Measurements from ENCODE around the gene RGS7BP.
"Not testable (repeated sequence)": the region's sequence is repeated elsewhere in the genome, so short reads cannot be mapped to it uniquely, and the experiment has no call there.

RGS7BP gene

GRCh38 chr5:64534033-64534432 is 28.2 kb downstream of the RGS7BP start:
- DNase-seq (ENCODE audit: low read depth, low spot score) = no peak
- no peaks in the 10 kb centered on the region for H3K27me3 ChIP-seq (ENCODE audit: control insufficient read depth, insufficient read depth, low read length)
- H3K4me1 ChIP-seq (ENCODE audit: control insufficient read depth, insufficient read depth, low read length) = peaks cover 1% of the 10 kb centered on the region; the same call in 1 of the 2 replicates
- no peaks in the 10 kb centered on the region for H3K36me3 ChIP-seq (ENCODE audit: control insufficient read depth, insufficient read depth, low read length)
- H3K27ac ChIP-seq (ENCODE audit: low read length) = no peak overlapping the region
- H3K4me3 ChIP-seq (ENCODE audit: low read length) = no peak overlapping the region
- H3K9me3 ChIP-seq (ENCODE audit: control insufficient read depth, insufficient read depth, low read length) = no peaks in the 10 kb centered on the region
- WGBS (ENCODE audit: insufficient coverage, insufficient read length) = no CpG with 5 or more reads among the region's 3 CpGs

DNA sequence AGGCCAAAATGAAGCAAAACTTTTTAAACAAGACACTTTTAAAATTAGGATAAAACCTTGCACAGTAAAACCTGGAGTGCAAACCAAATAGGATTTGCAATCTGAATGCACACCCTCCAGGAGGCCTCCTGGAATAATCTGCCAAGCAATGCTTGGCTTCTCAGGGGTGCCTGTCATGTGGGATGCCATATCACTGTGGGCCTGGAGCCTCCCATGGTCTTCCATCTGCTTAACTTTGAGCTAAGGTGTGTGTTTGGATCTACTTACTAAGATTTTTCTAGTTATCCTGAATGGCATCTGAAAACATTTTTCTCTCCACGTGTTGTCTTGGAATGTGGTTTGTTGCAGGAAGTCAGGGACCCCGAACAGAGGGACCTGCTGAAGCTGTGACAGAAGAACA is 52.1 kb downstream of the RGS7BP start:
- no peak for DNase-seq (ENCODE audit: low read depth, low spot score)

DNA sequence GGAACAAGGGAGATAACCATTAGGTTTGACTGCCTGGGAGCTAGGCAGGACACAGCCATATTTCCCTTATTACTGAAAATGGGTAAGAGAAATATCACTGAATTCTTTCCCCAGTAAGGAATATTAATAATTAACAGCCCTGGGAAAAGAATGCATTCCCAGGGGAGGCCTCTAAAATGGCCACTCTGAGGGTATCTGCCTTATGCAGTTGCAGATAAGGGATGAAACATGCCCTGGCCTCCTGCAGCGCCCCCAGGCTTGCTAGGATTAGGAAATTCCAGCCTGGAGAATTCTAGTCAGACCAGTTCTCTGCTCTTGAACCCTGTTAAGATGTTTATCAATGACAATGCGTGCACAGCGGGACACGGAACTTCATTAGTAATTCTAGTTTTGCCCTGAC is 52.8 kb downstream of the RGS7BP start:
- H3K4me3 ChIP-seq (ENCODE audit: low read length); H3K9me3 ChIP-seq (ENCODE audit: control insufficient read depth, insufficient read depth, low read length); H3K27ac ChIP-seq (ENCODE audit: low read length); H3K4me1 ChIP-seq (ENCODE audit: control insufficient read depth, insufficient read depth, low read length); DNase-seq (ENCODE audit: low read depth, low spot score); H3K36me3 ChIP-seq (ENCODE audit: control insufficient read depth, insufficient read depth, low read length); H3K27me3 ChIP-seq (ENCODE audit: control insufficient read depth, insufficient read depth, low read length): not testable (repeated sequence)
- no CpG with 5 or more reads among the region's 4 CpGs for WGBS (ENCODE audit: insufficient coverage, insufficient read length)

More for the DNA sequence above, 52.1 kb downstream of the RGS7BP start:
- no CpG with 5 or more reads among the region's 2 CpGs for WGBS (ENCODE audit: insufficient coverage, insufficient read length)
- Histone ChIP-seq H3K9me3 (ENCODE audit: control insufficient read depth, insufficient read depth, low read length) (no peaks in the 10 kb centered on the region; the same call in 1 of the 2 replicates), H3K4me1 (ENCODE audit: control insufficient read depth, insufficient read depth, low read length) (no peaks in the 10 kb centered on the region), H3K4me3 (ENCODE audit: low read length) (no peak overlapping the region), H3K27ac (ENCODE audit: low read length) (no peak overlapping the region), H3K27me3 (ENCODE audit: control insufficient read depth, insufficient read depth, low read length) (no peaks in the 10 kb centered on the region), H3K36me3 (ENCODE audit: control insufficient read depth, insufficient read depth, low read length) (no peaks in the 10 kb centered on the region)

DNA sequence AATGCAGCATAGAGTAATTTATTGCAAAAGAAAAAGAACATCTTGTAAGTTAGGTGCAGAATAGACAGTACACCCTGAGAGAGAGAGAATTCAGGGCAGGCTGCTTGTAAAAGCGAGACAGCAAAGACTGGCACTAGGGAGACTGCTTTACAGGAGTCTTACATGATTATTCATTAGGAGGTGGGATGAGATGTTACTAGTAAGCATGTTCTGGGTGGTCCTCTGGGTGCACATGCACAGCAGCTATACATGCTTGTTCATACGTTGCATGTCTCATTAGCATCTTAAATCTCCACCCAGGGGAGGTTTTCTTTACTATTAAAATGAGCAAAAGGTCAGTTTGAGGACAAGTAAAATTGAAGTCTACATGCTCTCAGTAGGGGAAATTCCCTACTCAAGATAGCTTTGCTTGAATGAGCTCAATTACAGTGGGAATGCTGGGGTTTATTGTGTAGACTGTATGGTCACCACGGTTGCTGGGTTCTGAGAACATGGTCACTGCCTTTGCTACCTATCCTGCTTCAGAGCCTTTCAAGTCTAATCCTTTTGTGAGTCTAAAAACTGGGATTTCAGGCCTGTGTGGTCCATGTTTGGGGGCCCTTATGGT is 60.6 kb downstream of the RGS7BP start:
- H3K4me3 ChIP-seq (ENCODE audit: low read length) = no peak overlapping the region
- DNase-seq (ENCODE audit: low read depth, low spot score) = no peak
- H3K27me3 ChIP-seq (ENCODE audit: control insufficient read depth, insufficient read depth, low read length) = no peaks in the 10 kb centered on the region
- no peaks in the 10 kb centered on the region for H3K4me1 ChIP-seq (ENCODE audit: control insufficient read depth, insufficient read depth, low read length)
- H3K36me3 ChIP-seq (ENCODE audit: control insufficient read depth, insufficient read depth, low read length) = no peaks in the 10 kb centered on the region
- H3K9me3 ChIP-seq (ENCODE audit: control insufficient read depth, insufficient read depth, low read length) = no peaks in the 10 kb centered on the region
- no peak overlapping the region for H3K27ac ChIP-seq (ENCODE audit: low read length)
- no CpG with 5 or more reads among the region's 3 CpGs for WGBS (ENCODE audit: insufficient coverage, insufficient read length)

- H3K4me1 ChIP-seq (ENCODE audit: control insufficient read depth, insufficient read depth, low read length) = no peaks in the 10 kb centered on the region
- H3K27ac ChIP-seq (ENCODE audit: low read length) = no peak overlapping the region
- H3K36me3 ChIP-seq (ENCODE audit: control insufficient read depth, insufficient read depth, low read length) = no peaks in the 10 kb centered on the region
- no CpG with 5 or more reads among the region's 1 CpG for WGBS (ENCODE audit: insufficient coverage, insufficient read length)
- H3K4me3 ChIP-seq (ENCODE audit: low read length) = no peak overlapping the region
- H3K27me3 ChIP-seq (ENCODE audit: control insufficient read depth, insufficient read depth, low read length) = no peaks in the 10 kb centered on the region
- no peaks in the 10 kb centered on the region for H3K9me3 ChIP-seq (ENCODE audit: control insufficient read depth, insufficient read depth, low read length)
- no peak for DNase-seq (ENCODE audit: low read depth, low spot score)
These were observed 64.0 kb downstream of the RGS7BP start for GRCh38 chr5:64569858-64570257.

DNA sequence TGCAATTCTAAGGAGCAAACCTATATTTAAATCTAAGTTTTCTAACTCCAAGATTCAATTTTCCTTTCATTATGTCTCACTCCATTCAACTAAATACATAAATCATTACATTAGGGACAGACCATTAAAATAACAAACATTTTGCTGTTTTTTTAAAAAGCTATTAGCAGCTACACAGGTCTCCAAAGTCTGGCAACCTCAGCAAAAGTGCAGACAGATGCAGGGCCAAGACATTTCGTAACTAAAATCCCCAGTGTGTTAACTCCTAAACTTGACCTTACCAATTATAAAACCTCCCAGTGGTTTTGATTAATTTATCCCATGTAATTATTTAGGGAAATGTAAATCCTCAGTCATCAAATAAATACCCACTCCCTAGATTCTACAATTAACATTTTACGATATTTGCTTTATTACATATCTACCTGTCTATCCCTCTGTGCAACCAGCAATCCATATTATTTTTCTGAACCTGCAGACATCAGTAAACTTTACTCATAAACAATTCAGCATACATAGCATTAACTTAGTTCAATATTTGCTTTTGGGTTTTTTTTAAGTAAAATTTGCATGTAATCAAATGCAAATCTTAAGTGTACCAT is 64.7 kb downstream of the RGS7BP start:
- H3K27ac ChIP-seq (ENCODE audit: low read length) = no peak overlapping the region
- H3K27me3 ChIP-seq (ENCODE audit: control insufficient read depth, insufficient read depth, low read length) = no peaks in the 10 kb centered on the region
- H3K4me1 ChIP-seq (ENCODE audit: control insufficient read depth, insufficient read depth, low read length) = no peaks in the 10 kb centered on the region
- no peak for DNase-seq (ENCODE audit: low read depth, low spot score)
- no peak overlapping the region for H3K4me3 ChIP-seq (ENCODE audit: low read length)
- H3K36me3 ChIP-seq (ENCODE audit: control insufficient read depth, insufficient read depth, low read length) = no peaks in the 10 kb centered on the region
- no CpG with 5 or more reads among the region's 2 CpGs for WGBS (ENCODE audit: insufficient coverage, insufficient read length)
- no peaks in the 10 kb centered on the region for H3K9me3 ChIP-seq (ENCODE audit: control insufficient read depth, insufficient read depth, low read length)

GRCh38 chr5:64575561-64575960 is 69.7 kb downstream of the RGS7BP start:
- no peak overlapping the region for H3K27ac ChIP-seq (ENCODE audit: low read length)
- no peaks in the 10 kb centered on the region for H3K9me3 ChIP-seq (ENCODE audit: control insufficient read depth, insufficient read depth, low read length)
- no peaks in the 10 kb centered on the region for H3K27me3 ChIP-seq (ENCODE audit: control insufficient read depth, insufficient read depth, low read length)
- no peaks in the 10 kb centered on the region for H3K36me3 ChIP-seq (ENCODE audit: control insufficient read depth, insufficient read depth, low read length)
- no peak for DNase-seq (ENCODE audit: low read depth, low spot score)
- H3K4me1 ChIP-seq (ENCODE audit: control insufficient read depth, insufficient read depth, low read length) = no peaks in the 10 kb centered on the region
- WGBS (ENCODE audit: insufficient coverage, insufficient read length) = no CpG with 5 or more reads among the region's 5 CpGs
- no peak overlapping the region for H3K4me3 ChIP-seq (ENCODE audit: low read length)

DNA sequence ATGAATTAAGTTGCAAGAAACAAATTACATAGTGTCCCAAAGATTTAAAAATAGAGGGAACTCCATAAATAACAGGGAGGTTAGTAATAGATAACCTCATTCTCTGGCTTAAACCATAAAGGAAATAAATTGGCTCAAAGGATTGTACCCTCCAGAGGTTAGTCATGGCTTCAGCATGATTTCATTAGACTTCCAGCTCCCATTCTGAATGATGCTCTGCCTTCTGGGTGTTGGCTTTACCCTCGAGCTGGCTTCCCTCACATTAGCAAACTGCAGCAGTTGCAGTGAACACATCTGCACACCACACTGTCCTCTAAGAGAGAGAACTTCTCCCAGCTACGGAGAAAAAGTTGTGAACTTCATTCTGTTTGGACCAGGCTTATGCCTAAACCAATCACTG is 70.4 kb downstream of the RGS7BP start:
- H3K27me3 ChIP-seq (ENCODE audit: control insufficient read depth, insufficient read depth, low read length) = no peaks in the 10 kb centered on the region
- no peak for DNase-seq (ENCODE audit: low read depth, low spot score)
- H3K36me3 ChIP-seq (ENCODE audit: control insufficient read depth, insufficient read depth, low read length) = no peaks in the 10 kb centered on the region
- H3K9me3 ChIP-seq (ENCODE audit: control insufficient read depth, insufficient read depth, low read length) = no peaks in the 10 kb centered on the region
- no peaks in the 10 kb centered on the region for H3K4me1 ChIP-seq (ENCODE audit: control insufficient read depth, insufficient read depth, low read length)
- no peak overlapping the region for H3K4me3 ChIP-seq (ENCODE audit: low read length)
- WGBS (ENCODE audit: insufficient coverage, insufficient read length) = no CpG with 5 or more reads among the region's 2 CpGs
- no peak overlapping the region for H3K27ac ChIP-seq (ENCODE audit: low read length)

DNA sequence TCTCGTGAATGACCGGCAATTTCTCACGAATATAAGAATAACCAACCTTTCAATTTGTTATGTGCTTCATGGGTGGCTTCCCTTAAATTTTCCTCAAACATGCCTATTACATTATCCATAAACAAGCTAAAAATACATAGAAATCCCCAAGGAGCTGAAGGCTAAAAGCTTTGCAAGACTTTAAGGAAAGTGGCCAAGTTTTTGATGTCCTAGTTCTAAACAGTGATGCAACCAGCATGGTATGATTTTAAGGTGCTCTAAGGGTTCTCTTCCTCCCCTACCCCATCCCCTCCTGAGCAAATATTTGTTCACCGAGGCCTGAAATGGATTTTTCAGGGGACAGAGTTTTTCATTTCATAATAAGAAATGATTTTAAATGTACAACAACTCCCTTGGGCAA is 79.8 kb downstream of the RGS7BP start:
- no peaks in the 10 kb centered on the region for H3K36me3 ChIP-seq (ENCODE audit: control insufficient read depth, insufficient read depth, low read length)
- no peaks in the 10 kb centered on the region for H3K4me1 ChIP-seq (ENCODE audit: control insufficient read depth, insufficient read depth, low read length)
- H3K27me3 ChIP-seq (ENCODE audit: control insufficient read depth, insufficient read depth, low read length) = no peaks in the 10 kb centered on the region
- no peak for DNase-seq (ENCODE audit: low read depth, low spot score)
- H3K9me3 ChIP-seq (ENCODE audit: control insufficient read depth, insufficient read depth, low read length) = no peaks in the 10 kb centered on the region
- no peak overlapping the region for H3K27ac ChIP-seq (ENCODE audit: low read length)
- no peak overlapping the region for H3K4me3 ChIP-seq (ENCODE audit: low read length)
- no CpG with 5 or more reads among the region's 4 CpGs for WGBS (ENCODE audit: insufficient coverage, insufficient read length)

- no peaks in the 10 kb centered on the region for H3K4me1 ChIP-seq (ENCODE audit: control insufficient read depth, insufficient read depth, low read length)
- H3K27ac ChIP-seq (ENCODE audit: low read length) = no peak overlapping the region
- no peaks in the 10 kb centered on the region for H3K9me3 ChIP-seq (ENCODE audit: control insufficient read depth, insufficient read depth, low read length)
- no peaks in the 10 kb centered on the region for H3K27me3 ChIP-seq (ENCODE audit: control insufficient read depth, insufficient read depth, low read length)
- no peaks in the 10 kb centered on the region for H3K36me3 ChIP-seq (ENCODE audit: control insufficient read depth, insufficient read depth, low read length)
- H3K4me3 ChIP-seq (ENCODE audit: low read length) = no peak overlapping the region
- DNase-seq (ENCODE audit: low read depth, low spot score) = no peak
These were observed 81.6 kb downstream of the RGS7BP start for GRCh38 chr5:64587370-64587769.

DNA sequence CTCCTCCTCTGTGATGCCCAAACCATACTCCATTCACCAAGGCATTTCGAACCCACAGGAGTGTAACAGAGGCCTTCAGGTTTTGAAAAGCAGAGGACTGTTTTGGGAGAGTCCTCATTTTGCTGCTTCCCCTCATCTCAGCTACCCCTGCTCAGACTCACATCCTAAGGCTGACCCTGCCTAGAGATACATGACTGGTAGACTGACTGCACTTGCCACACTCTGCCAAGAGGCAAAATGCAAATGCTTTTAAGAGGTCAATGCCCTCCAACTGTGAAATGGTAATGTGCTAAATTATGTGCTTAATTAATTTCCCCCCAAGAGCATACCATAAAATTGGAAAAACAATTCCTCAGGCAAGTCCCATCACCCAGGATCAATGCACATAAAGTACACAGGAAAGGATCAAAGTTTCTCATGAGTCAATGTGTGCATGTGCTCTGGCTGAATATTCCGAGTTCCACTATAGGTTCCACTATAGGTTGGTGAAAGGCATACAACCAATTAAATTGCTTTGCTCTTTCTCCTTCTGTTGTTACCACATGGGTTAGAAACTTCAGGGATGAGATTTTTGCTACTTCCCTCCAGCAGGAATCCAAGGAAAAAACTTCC is 87.0 kb downstream of the RGS7BP start:
- Histone ChIP-seq H3K36me3 (ENCODE audit: control insufficient read depth, insufficient read depth, low read length) (no peaks in the 10 kb centered on the region), H3K27me3 (ENCODE audit: control insufficient read depth, insufficient read depth, low read length) (no peaks in the 10 kb centered on the region; the same call in 1 of the 2 replicates), H3K9me3 (ENCODE audit: control insufficient read depth, insufficient read depth, low read length) (no peaks in the 10 kb centered on the region), H3K27ac (ENCODE audit: low read length) (no peak overlapping the region), H3K4me3 (ENCODE audit: low read length) (no peak overlapping the region), H3K4me1 (ENCODE audit: control insufficient read depth, insufficient read depth, low read length) (no peaks in the 10 kb centered on the region)
- WGBS (ENCODE audit: insufficient coverage, insufficient read length) = no CpG with 5 or more reads among the region's 2 CpGs
- no peak for DNase-seq (ENCODE audit: low read depth, low spot score)
